ENCODE measurements around the gene MARCHF11.

DNA sequence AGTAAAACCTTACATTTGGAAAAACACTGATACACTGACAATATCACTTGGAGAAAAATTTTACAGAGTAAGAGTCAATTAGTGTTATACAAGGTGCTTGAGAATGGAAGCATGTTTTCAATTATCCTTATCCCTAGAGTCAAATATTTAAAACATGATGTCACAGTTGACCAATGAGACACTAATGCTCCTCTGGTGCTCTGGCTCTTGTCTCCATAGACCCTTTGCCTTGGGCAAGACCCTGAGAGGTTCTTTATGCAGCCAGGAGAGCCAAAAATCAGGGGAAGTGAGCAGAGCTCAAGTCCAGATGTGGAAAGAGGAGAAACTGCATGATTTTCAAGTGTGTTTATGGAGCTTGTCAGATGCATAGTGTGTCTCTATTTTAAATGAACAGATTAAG lies 153.9 kb downstream of the MARCHF11 start:
- TF ChIP-seq, protein P1, sequence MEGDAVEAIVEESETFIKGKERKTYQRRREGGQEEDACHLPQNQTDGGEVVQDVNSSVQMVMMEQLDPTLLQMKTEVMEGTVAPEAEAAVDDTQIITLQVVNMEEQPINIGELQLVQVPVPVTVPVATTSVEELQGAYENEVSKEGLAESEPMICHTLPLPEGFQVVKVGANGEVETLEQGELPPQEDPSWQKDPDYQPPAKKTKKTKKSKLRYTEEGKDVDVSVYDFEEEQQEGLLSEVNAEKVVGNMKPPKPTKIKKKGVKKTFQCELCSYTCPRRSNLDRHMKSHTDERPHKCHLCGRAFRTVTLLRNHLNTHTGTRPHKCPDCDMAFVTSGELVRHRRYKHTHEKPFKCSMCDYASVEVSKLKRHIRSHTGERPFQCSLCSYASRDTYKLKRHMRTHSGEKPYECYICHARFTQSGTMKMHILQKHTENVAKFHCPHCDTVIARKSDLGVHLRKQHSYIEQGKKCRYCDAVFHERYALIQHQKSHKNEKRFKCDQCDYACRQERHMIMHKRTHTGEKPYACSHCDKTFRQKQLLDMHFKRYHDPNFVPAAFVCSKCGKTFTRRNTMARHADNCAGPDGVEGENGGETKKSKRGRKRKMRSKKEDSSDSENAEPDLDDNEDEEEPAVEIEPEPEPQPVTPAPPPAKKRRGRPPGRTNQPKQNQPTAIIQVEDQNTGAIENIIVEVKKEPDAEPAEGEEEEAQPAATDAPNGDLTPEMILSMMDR (IDR thresholded peaks at IDR 0.05): no peak
- no peak for TF ChIP-seq POLR2A (IDR thresholded peaks at IDR 0.05)

Measured in transverse colon (tissue), 3 donors.